ENCODE results near the gene IL1R1.
"Not testable (repeated sequence)": the region's sequence is repeated elsewhere in the genome, so short reads cannot be mapped to it uniquely, and the experiment has no call there.

IL1R1 gene

DNA sequence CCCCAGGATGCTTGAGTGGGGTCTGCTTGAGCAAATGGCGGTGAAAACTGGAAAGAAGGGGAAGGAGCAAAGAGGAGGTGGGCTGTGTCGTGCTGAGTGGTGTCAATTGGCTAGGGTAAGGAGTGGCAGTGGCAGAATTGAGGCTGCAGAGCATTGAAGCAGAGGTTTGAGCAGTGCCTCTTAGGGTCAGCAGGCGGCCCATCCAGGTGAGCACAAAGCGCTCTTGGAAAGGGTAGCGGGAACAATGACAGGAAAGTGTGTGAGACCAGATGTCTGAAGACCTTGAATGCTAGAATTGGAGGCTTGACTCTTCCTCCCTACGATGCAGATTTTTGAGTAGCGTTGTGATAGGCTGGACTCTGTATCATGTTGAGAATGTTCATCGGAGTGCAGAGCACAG, 39.3 kb upstream of the IL1R1 start:
- no peak overlapping the region for H3K4me3 ChIP-seq (ENCODE audit: low read depth, low read length)
- TF ChIP-seq MYC (IDR thresholded peaks at IDR 0.05; ENCODE audit: low read depth, low read length) (no peak), POLR2A (IDR thresholded peaks at IDR 0.05; ENCODE audit: extremely low read depth, insufficient read length) (no peak)
- TF ChIP-seq, protein P1, sequence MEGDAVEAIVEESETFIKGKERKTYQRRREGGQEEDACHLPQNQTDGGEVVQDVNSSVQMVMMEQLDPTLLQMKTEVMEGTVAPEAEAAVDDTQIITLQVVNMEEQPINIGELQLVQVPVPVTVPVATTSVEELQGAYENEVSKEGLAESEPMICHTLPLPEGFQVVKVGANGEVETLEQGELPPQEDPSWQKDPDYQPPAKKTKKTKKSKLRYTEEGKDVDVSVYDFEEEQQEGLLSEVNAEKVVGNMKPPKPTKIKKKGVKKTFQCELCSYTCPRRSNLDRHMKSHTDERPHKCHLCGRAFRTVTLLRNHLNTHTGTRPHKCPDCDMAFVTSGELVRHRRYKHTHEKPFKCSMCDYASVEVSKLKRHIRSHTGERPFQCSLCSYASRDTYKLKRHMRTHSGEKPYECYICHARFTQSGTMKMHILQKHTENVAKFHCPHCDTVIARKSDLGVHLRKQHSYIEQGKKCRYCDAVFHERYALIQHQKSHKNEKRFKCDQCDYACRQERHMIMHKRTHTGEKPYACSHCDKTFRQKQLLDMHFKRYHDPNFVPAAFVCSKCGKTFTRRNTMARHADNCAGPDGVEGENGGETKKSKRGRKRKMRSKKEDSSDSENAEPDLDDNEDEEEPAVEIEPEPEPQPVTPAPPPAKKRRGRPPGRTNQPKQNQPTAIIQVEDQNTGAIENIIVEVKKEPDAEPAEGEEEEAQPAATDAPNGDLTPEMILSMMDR (IDR thresholded peaks at IDR 0.05; ENCODE audit: low read depth, low read length), result no peak
- TF ChIP-seq, protein P2, sequence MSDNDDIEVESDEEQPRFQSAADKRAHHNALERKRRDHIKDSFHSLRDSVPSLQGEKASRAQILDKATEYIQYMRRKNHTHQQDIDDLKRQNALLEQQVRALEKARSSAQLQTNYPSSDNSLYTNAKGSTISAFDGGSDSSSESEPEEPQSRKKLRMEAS (IDR thresholded peaks at IDR 0.05; ENCODE audit: low read depth, low read length), result no peak
- DNase-seq (ENCODE audit: low read depth), result no peak

DNA sequence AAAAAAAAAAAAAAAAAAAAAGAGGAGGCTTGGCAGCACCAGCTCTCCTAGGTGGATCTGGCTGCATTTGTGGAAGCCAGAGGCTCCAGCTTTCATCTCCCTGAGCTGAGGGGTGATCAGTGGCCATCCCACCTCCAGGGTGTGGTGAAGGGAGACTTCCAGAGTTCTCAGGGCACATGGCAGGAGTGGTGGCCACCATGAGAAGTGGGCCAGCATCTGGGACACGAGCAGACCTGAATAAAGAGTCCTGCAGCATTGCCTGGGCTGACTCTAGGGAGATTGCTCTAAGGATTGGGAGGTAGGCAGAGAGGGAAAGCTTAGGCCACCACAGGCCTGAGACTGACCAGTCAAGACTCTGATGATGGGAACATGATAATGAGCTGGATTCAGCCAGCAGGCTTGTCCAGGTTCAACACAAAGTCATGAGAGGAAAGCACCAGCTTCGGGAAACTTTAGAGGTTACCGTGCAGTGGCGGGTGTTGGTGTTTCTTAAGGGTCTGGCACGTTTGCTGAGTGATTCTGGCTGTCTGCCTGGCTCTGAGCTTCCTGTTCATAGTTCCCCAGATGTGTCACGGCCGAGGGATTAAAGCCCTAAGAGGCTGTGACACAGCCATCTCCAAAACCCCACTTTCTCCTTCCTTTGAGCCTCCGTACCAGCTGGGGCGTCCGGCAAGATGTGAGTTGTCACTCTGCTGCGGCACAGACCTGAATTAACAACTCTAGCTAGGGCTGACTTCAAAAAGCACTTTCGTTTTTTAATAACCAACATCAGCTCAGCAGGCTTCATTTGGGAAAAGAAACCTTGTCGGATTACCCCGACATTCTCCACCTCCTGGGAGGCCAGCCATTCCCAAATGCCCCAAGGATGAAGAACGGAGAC, 38.3 kb upstream of the IL1R1 start:
- no peak for DNase-seq (ENCODE audit: low read depth)
- TF ChIP-seq, protein P1 (IDR thresholded peaks at IDR 0.05; ENCODE audit: low read depth, low read length), result no peak
- TF ChIP-seq POLR2A (IDR thresholded peaks at IDR 0.05; ENCODE audit: extremely low read depth, insufficient read length), result no peak
- TF ChIP-seq, protein P2 (IDR thresholded peaks at IDR 0.05; ENCODE audit: low read depth, low read length), result no peak
- no peak for TF ChIP-seq MYC (IDR thresholded peaks at IDR 0.05; ENCODE audit: low read depth, low read length)
- no peak overlapping the region for H3K4me3 ChIP-seq (ENCODE audit: low read depth, low read length)

DNA sequence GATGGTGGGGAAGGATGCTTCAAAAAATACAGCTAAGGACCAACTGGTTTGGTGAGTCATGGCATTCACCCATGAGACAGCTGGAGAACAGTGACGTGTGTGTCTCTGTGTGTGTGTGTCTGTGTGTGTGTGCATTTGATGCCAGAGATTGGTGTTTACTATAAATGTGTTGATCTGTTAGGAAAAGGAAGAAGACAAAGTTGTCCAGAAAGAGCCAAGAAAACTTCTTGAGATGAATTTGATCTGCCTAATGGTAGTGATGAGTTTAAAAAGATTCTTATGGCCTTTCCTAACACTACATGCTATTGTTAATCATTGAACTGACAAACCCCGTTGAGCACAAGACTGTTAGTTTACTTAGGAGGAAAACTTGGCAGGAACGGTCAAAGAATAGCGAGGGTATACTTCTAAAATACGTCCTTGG, 36.4 kb upstream of the IL1R1 start:
- no peak for DNase-seq (ENCODE audit: low read depth)
- no peak overlapping the region for H3K4me3 ChIP-seq (ENCODE audit: low read depth, low read length)
- TF ChIP-seq, protein P1 (IDR thresholded peaks at IDR 0.05; ENCODE audit: low read depth, low read length), result no peak
- TF ChIP-seq, protein P2 (IDR thresholded peaks at IDR 0.05; ENCODE audit: low read depth, low read length), result no peak

DNA sequence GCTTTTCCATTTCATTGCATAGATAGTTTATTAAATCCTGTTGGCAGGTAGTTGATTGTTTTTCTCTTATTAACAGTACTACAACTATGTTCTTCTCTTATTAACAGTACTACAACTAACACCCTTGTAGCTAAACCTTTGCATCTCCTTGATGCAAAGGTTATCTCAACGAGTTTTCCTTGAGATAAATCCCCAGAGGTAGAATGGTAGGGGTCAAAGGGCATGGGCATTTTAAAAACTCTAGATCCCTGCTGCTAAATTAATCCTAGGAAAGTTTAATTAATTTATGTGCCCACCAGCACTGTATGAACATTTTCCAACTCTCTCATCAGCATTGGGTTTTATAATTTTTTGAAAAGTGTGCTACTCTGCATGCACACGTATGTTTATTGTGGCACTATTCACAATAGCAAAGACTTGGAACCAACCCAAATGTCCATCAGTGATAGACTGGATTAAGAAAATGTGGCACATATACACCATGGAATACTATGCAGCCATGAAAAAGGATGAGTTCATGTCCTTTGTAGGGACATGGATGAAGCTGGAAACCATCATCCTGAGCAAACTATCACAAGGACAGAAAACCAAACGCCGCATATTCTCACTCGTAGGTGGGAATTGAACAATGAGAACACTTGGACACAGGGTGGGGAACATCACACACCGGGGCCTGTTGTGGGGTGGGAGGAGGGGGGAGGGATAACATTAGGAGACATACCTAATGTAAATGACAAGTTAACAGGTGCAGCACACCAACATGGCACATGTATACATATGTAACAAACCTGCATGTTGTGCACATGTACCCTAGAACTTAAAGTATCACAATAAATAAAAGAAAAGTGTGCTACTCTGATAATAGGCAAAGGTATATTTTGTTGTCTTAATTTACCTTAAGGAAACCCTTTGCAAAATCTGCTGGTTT, 35.5 kb upstream of the IL1R1 start:
- not testable (repeated sequence) for DNase-seq (ENCODE audit: low read depth); H3K4me3 ChIP-seq (ENCODE audit: low read depth, low read length)

DNA sequence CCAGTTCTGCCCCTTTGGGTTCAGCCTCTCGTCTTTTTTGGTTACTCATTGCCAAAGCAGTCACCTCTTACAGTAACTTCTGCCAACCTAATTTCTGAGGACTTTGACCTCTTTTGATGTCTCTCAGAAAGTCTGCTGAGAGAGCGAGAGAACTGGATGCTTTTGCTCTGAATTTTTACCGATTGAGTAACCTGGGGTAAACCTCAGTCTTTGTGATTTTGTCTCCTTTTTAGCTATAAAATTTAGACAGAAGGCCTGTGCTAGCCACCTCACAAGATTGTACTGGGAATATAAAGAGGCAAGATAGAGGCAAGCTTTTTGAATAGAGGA, 34.8 kb upstream of the IL1R1 start:
- TF ChIP-seq MYC (IDR thresholded peaks at IDR 0.05; ENCODE audit: low read depth, low read length) (no peak), POLR2A (IDR thresholded peaks at IDR 0.05; ENCODE audit: extremely low read depth, insufficient read length) (no peak)
- TF ChIP-seq, protein P2 (IDR thresholded peaks at IDR 0.05; ENCODE audit: low read depth, low read length), result no peak
- TF ChIP-seq, protein P1 (IDR thresholded peaks at IDR 0.05; ENCODE audit: low read depth, low read length), result no peak

DNA sequence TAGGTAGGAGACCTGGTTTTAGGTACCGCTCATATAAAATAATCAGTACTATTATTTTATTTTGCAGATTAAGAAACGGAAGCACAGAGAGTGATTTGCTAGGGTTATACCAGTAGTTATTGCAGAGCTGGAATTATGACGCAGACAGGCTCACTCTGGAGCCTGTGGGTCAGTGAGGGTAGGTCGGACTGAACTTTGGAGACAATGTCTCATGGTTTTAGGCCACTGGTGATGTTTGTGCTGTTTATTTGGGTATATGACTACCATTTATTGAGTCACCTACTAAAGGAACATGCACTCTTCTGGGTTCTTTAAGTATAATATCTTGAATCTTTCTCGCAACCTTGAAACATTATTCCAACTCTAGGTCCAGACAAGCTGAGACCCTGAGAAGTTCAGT, 33.5 kb upstream of the IL1R1 start:
- TF ChIP-seq, protein P1 (IDR thresholded peaks at IDR 0.05; ENCODE audit: low read depth, low read length), result no peak
- TF ChIP-seq, protein P2 (IDR thresholded peaks at IDR 0.05; ENCODE audit: low read depth, low read length), result no peak
- TF ChIP-seq MYC (IDR thresholded peaks at IDR 0.05; ENCODE audit: low read depth, low read length) (no peak), POLR2A (IDR thresholded peaks at IDR 0.05; ENCODE audit: extremely low read depth, insufficient read length) (no peak)
- no peak for DNase-seq (ENCODE audit: low read depth)
- H3K4me3 ChIP-seq (ENCODE audit: low read depth, low read length), result no peak overlapping the region

More for the DNA sequence above, 34.8 kb upstream of the IL1R1 start:
- DNase-seq (ENCODE audit: low read depth), result no peak
- H3K4me3 ChIP-seq (ENCODE audit: low read depth, low read length), result no peak overlapping the region
